ENCODE measurements around the gene TANGO6. TPM values are rescaled to one million over a fixed set of nuclear protein-coding genes. Genes with fewer than 3 reads are reported as not detected.

Gene TANGO6
- total and polyA plus RNA-seq, 2 of the 8 experiments (the other 6 are each of a cell fraction or from before 2014, with no cell fraction given): 5.0 to 19.5 TPM

DNA sequence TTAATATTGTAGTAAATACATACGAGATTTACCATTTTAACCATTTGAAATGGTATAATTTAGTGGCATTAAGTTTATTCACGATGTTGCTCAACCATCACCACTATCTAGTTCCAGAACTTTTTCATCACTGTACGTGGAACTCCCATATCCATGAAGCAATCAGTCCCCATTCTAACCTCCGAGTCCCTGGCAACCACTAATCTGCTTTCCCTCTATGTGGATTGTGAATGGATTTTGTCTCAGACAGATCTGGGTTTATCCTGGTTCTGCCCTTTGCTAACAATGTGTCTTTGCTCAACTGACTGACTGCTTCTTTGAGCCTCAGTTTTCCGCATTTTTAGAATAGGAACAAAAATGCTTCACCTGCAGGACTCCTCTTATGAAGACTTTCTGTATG is 51.4 kb downstream of the TANGO6 start (continued):
- TF ChIP-seq, protein P1, sequence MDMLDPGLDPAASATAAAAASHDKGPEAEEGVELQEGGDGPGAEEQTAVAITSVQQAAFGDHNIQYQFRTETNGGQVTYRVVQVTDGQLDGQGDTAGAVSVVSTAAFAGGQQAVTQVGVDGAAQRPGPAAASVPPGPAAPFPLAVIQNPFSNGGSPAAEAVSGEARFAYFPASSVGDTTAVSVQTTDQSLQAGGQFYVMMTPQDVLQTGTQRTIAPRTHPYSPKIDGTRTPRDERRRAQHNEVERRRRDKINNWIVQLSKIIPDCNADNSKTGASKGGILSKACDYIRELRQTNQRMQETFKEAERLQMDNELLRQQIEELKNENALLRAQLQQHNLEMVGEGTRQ (IDR thresholded peaks at IDR 0.05; ENCODE audit: low read length): no peak
